H54 (cell line): Measurements from ENCODE around the gene FBLN1.

Source experiments
- DNase-seq: peaks from one replicate; pipeline ENCODE4 v3.0.0; 2011; ENCODE audit warnings: low spot score, mixed read lengths; ENCODE audit not compliant: insufficient read length
- FAIRE-seq: peaks from 3 replicates; lab custom pipeline; 2011; peaks lifted over from hg19 to GRCh38; lab: Jason Lieb, UNC
- POLR2A ChIP-seq: IDR thresholded peaks from 2 replicates; pipeline ENCODE4 v1.6.1; 2011; ENCODE audit warnings: low read depth, mild to moderate bottlenecking, low read length

The FBLN1 gene

GRCh38 chr22:45640291-45640940 lies 137.7 kb downstream of the FBLN1 start:
- DNase-seq, result no peak
- FAIRE-seq, result no peak
- no peak for TF ChIP-seq POLR2A

GRCh38 chr22:45640941-45641621 lies 138.4 kb downstream of the FBLN1 start:
- no peak for TF ChIP-seq POLR2A
- no peak for DNase-seq
- FAIRE-seq, result no peak

DNA sequence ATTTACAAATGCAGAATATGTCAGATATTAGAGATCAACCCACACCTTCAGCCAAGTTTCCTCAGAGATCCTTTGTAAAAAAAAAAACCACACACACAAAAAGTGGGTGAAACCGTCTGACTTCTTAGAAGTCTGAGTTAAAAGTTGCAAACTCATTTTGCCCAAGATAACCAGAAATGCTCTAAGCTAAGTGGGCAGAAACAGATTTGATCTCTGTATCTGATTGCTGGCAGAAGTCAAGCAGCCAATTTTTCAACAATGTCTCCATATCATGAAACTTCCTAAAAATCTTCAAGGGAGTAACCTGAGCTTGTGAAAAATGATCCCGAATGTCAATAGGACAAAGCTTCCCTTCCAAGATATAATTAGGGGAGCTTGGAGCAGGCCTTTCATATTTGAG lies 140.3 kb downstream of the FBLN1 start:
- DNase-seq (no peak), FAIRE-seq (no peak)
- TF ChIP-seq POLR2A, result no peak

GRCh38 chr22:45644714-45645113 lies 142.0 kb downstream of the FBLN1 start:
- DNase-seq (no peak), FAIRE-seq (no peak)
- no peak for TF ChIP-seq POLR2A

GRCh38 chr22:45645150-45645525 lies 142.5 kb downstream of the FBLN1 start:
- DNase-seq, result no peak
- no peak for TF ChIP-seq POLR2A
- no peak for FAIRE-seq

DNA sequence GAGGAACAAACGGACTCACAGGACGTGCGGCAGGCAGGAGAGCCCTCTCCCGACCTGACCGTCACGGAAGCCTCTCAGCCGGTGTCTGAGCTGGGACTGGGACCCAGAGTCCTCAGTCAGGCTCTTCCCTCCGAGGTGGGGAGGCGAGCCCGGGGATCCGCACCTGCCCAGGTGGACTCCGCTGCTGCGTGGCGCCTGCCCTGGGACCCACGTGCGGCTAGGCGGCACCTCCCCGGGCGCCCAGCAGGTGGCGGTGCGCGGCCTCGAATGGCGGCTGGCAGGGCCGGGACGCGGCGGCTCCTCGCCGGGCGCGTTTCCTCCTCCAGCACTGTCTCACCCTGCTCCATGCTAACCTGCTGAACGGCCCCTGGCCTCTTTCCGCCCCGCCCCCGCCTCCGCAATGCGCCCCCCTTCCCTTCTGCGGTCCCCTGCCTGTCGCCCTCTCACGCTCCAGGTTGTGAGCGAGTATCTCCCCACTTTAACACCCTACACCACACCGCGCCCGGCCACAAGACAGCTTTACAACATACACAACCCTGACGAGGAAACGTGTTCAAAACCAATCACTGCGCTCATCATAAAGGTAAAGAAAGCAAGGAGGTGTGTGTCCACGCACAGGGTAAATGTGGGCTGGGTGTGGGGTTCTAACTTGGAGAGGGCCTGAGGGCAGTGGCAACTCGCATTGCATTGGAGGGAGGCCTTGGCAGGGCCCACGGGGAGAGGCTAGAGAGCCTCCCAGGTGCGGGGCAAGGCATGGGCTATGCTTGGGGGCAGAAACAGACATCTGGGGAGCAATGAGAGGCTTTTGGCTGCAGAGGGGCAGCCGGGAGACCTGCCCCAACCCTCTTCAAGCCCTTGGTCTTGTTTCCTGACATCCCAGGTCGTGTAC lies 143.1 kb downstream of the FBLN1 start:
- DNase-seq (no peak), FAIRE-seq (no peak)
- no peak for TF ChIP-seq POLR2A

GRCh38 chr22:45647532-45648225 lies 145.0 kb downstream of the FBLN1 start:
- FAIRE-seq, result no peak
- TF ChIP-seq POLR2A, result no peak
- no peak for DNase-seq

DNA sequence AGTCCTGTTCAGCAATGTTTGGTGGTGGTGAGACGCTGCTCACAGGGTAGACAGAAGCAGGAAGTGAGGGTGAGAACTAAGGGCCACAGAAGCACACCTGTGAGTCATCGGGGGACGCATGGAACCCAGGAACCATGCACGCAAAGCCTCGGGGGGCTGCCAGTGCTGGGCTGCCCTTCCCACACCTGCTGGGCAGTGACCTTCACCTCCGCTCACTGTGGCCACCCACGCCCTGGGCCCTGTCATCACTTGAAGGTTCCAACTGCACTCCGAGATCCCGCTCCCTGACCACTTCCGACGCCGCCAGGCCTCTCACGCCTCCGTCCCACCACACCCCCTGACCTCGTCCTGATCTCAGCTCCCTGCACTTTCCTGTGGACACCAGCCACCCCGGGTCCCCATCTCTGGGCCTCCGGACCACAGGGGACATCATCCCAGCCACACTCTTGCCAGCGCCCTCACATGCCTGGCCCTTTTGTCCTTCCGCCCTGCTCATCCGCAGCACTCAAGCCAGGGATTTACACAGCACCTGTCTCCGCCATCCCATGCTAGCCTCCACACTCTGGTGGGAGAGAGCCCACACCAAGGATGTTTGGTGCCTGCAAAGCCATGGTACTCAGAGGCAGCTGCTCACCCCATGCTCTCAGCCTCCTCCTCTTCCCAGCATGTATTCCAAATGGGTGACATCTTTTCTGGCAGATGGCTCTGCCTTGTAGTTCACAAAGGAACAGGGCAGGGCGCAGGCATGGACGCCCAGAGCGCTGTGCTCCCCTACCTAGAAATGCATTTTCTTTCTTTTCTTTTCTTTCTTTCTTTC lies 145.8 kb downstream of the FBLN1 start:
- no peak for TF ChIP-seq POLR2A
- DNase-seq (no peak), FAIRE-seq (no peak)

DNA sequence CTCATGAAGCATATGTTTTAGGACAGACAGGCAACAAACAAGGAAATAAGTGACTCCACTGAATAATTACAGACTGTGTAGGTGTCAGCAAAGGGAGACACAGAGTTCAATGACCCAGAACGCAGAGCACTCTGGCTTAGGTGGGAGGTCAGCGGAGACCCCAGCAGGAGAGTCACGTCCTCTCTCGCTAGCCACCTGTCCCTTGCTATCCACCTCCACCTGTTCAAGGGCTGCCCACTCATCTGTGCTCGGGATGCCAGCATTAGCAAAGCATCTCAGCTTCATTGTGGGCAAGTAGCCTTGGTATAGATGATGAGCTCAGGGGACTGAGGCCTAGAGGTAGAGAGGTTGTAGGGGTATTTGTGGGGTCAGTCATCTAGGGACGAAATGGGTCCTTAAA lies 147.1 kb downstream of the FBLN1 start:
- no peak for TF ChIP-seq POLR2A
- DNase-seq (no peak), FAIRE-seq (no peak)

DNA sequence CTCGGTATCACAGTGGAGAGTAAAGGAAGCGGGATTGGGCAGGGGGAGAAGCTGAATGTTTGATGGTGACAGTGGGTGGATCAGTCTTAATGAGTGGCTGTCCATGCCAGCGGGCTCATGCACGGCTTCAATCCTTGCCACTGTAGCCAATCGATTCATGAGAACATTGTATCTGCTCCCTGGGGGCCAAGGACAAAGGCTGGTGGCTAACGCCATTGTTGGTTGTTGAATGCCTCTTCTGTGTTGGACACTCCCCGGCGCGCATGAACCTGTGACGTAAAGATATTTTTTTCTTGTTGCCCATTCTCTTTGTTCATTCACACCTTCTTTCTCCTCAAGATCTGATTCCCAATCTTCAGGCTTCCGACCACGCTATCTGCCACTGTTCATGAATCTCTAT lies 148.0 kb downstream of the FBLN1 start:
- no peak for DNase-seq
- no peak for TF ChIP-seq POLR2A
- FAIRE-seq, result no peak
